ENCODE results near the gene SLC4A7.
"Not testable (repeated sequence)": the region's sequence is repeated elsewhere in the genome, so short reads cannot be mapped to it uniquely, and the experiment has no call there.

Gene SLC4A7

GRCh38 chr3:27451842-27452241 lies 32.3 kb downstream of the SLC4A7 start (continued):
- TF ChIP-seq ZNF398 (tag by site-specific recombination; IDR thresholded peaks at IDR 0.05), result no peak
- no peak for TF ChIP-seq ZNF133 (tag by site-specific recombination; IDR thresholded peaks at IDR 0.05)
- no peak for TF ChIP-seq ZNF138 (tag by site-specific recombination; IDR thresholded peaks at IDR 0.05; ENCODE audit: borderline replicate concordance)
- no peak for TF ChIP-seq ZFP69B (tag by site-specific recombination; IDR thresholded peaks at IDR 0.05)
- no peak for TF ChIP-seq ZNF37A (tag by site-specific recombination; IDR thresholded peaks at IDR 0.05)

GRCh38 chr3:27451251-27451650 lies 32.9 kb downstream of the SLC4A7 start:
- TF ChIP-seq ZNF341 (tag by site-specific recombination; IDR thresholded peaks at IDR 0.05; ENCODE audit: low read depth) (no peak), ZSCAN30 (tag by site-specific recombination; IDR thresholded peaks at IDR 0.05) (no peak), ZNF513 (tag by site-specific recombination; IDR thresholded peaks at IDR 0.05) (no peak), ZNF324 (tag by site-specific recombination; IDR thresholded peaks at IDR 0.05) (no peak), OSR2 (tag by site-specific recombination; IDR thresholded peaks at IDR 0.05) (no peak), ZNF121 (tag by site-specific recombination; IDR thresholded peaks at IDR 0.05) (no peak), ZNF610 (tag by site-specific recombination; IDR thresholded peaks at IDR 0.05; ENCODE audit: borderline replicate concordance) (no peak)
- Histone ChIP-seq H3K4me3 (ENCODE audit: low read depth, low read length) (no peak overlapping the region), H3K9me3 (ENCODE audit: control insufficient read depth, insufficient read depth, low read depth, low read length) (no peaks in the 10 kb centered on the region), H3K4me1 (ENCODE audit: control insufficient read depth, insufficient read depth, low read length) (no peaks in the 10 kb centered on the region), H3K27ac (ENCODE audit: extremely low read depth, low read depth, low read length) (no peak overlapping the region), H3K36me3 (ENCODE audit: control insufficient read depth in 2 of 2, insufficient read depth in 1 of 2, low read length in 2 of 2) (peaks cover 0 to 3% of the 10 kb centered on the region in 2 experiments; a peak in 2 of 3 replicates)
- POLR2A ChIA-PET, result no interaction called here
- CTCF ChIA-PET, result interaction anchor here (1.6 kb wide), 1 partner anchor 16 kb away, joined by 5 read pairs; no protein-coding TSS in a partner anchor

GRCh38 chr3:27449530-27450150 lies 34.5 kb downstream of the SLC4A7 start:
- no peak for TF ChIP-seq ZNF704 (tag by site-specific recombination; IDR thresholded peaks at IDR 0.05)
- no peaks in the 10 kb centered on the region for H3K4me1 ChIP-seq (ENCODE audit: control insufficient read depth, insufficient read depth, low read length)
- H3K4me3 ChIP-seq (ENCODE audit: low read depth, low read length), result no peak overlapping the region
- H3K27ac ChIP-seq (ENCODE audit: extremely low read depth, low read depth, low read length), result no peak overlapping the region
- no peaks in the 10 kb centered on the region for H3K9me3 ChIP-seq (ENCODE audit: control insufficient read depth, insufficient read depth, low read depth, low read length)
- H3K36me3 ChIP-seq (ENCODE audit: control insufficient read depth in 2 of 2, insufficient read depth in 1 of 2, low read length in 2 of 2), result peaks cover 0 to 8% of the 10 kb centered on the region in 2 experiments; a peak in 2 of 3 replicates
- POLR2A ChIA-PET, result no interaction called here
- CTCF ChIA-PET, result interaction anchor here (1.0 to 1.2 kb wide), 2 partner anchors 17 to 18 kb away, joined by 3 to 6 read pairs; no protein-coding TSS in a partner anchor

GRCh38 chr3:27442995-27443394 lies 41.2 kb downstream of the SLC4A7 start:
- H3K36me3 ChIP-seq (ENCODE audit: control insufficient read depth in 2 of 2, insufficient read depth in 1 of 2, low read length in 2 of 2), result peaks cover 0 to 22% of the 10 kb centered on the region in 2 experiments; a peak in 2 of 3 replicates
- POLR2A ChIA-PET, result not testable (repeated sequence)

GRCh38 chr3:27438352-27438751 lies 45.8 kb downstream of the SLC4A7 start:
- H3K4me1 ChIP-seq (ENCODE audit: control insufficient read depth, insufficient read depth, low read length); H3K27ac ChIP-seq (ENCODE audit: extremely low read depth, low read depth, low read length); H3K9me3 ChIP-seq (ENCODE audit: control insufficient read depth, insufficient read depth, low read depth, low read length); POLR2A ChIA-PET; CTCF ChIA-PET; H3K4me3 ChIP-seq (ENCODE audit: low read depth, low read length): not testable (repeated sequence)
- H3K36me3 ChIP-seq (ENCODE audit: control insufficient read depth in 2 of 2, insufficient read depth in 1 of 2, low read length in 2 of 2), result peaks cover 3 to 35% of the 10 kb centered on the region in 2 experiments; a peak in 2 of 3 replicates

More at GRCh38 chr3:27442995-27443394, 41.2 kb downstream of the SLC4A7 start:
- H3K4me1 ChIP-seq (ENCODE audit: control insufficient read depth, insufficient read depth, low read length); CTCF ChIA-PET; H3K27ac ChIP-seq (ENCODE audit: extremely low read depth, low read depth, low read length); H3K9me3 ChIP-seq (ENCODE audit: control insufficient read depth, insufficient read depth, low read depth, low read length); H3K4me3 ChIP-seq (ENCODE audit: low read depth, low read length): not testable (repeated sequence)
